Measurements from ENCODE around the gene TERC. TPM values are rescaled to one million over a fixed set of nuclear protein-coding genes. Genes with fewer than 3 reads are reported as not detected.

The TERC gene
- polyA plus RNA-seq, 1 experiment = 0.18 TPM

- ChIA-PET CTCF (no interaction called here), POLR2A (interaction anchor here (0.6 to 1.4 kb wide), 2 partner anchors 9 to 19 kb away, joined by 3 read pairs; no protein-coding TSS in a partner anchor)
- no peak for DNase-seq (ENCODE audit: low read depth)
- Histone ChIP-seq H3K36me3 (ENCODE audit: control insufficient read depth, insufficient read depth, low read length) (no peaks in the 10 kb centered on the region; the same call in 1 of the 2 replicates), H3K4me3 (ENCODE audit: low read depth, low read length) (peak overlapping the region; percentile 99), H3K27me3 (ENCODE audit: control insufficient read depth, insufficient read depth, low read length) (no peaks in the 10 kb centered on the region)
- TF ChIP-seq CTCF (IDR thresholded peaks at IDR 0.05; ENCODE audit: insufficient read depth, low read depth, low read length) = no peak
Observed at GRCh38 chr3:169771497-169772304, 6.8 kb upstream of the TERC start.

GRCh38 chr3:169769287-169770181, 4.7 kb upstream of the TERC start, which contains the start of gene ACTRT3:
ACTRT3 (minus strand) TSS chr3:169769561; CDS start chr3:169769520, 41 bp downstream.
- ChIA-PET POLR2A (no interaction called here), CTCF (interaction anchor here (0.9 kb wide), 1 partner anchor 198 kb away, joined by 4 read pairs; the partner anchor contains the start of gene SEC62)
- DNase-seq (ENCODE audit: low read depth) = no peak
- Histone ChIP-seq H3K4me3 (ENCODE audit: low read depth, low read length) (peak within 1 kb of the TSS; percentile 52), H3K36me3 (ENCODE audit: control insufficient read depth, insufficient read depth, low read length) (no peaks in the 10 kb centered on the region), H3K27me3 (ENCODE audit: control insufficient read depth, insufficient read depth, low read length) (no peaks in the 10 kb centered on the region)
- peak; percentile 15; the same call in 1 of the 2 replicates for TF ChIP-seq CTCF (IDR thresholded peaks at IDR 0.05; ENCODE audit: insufficient read depth, low read depth, low read length)

- ChIA-PET CTCF (no interaction called here), POLR2A (no interaction called here)
- no peaks in the 10 kb centered on the region for H3K27me3 ChIP-seq (ENCODE audit: control insufficient read depth, insufficient read depth, low read length)
- peak overlapping the region; percentile 68 for H3K4me3 ChIP-seq (ENCODE audit: low read depth, low read length)
- TF ChIP-seq CTCF (IDR thresholded peaks at IDR 0.05; ENCODE audit: insufficient read depth, low read depth, low read length) = no peak
- H3K36me3 ChIP-seq (ENCODE audit: control insufficient read depth, insufficient read depth, low read length) = no peaks in the 10 kb centered on the region
- no peak for DNase-seq (ENCODE audit: low read depth)
Observed at GRCh38 chr3:169764312-169764881, 463 bp downstream of the TERC start.

- no peak overlapping the region for H3K4me3 ChIP-seq (ENCODE audit: low read depth, low read length)
- ChIA-PET CTCF (no interaction called here), POLR2A (no interaction called here)
- DNase-seq (ENCODE audit: low read depth) = no peak
- H3K36me3 ChIP-seq (ENCODE audit: control insufficient read depth, insufficient read depth, low read length) = no peaks in the 10 kb centered on the region
- TF ChIP-seq CTCF (IDR thresholded peaks at IDR 0.05; ENCODE audit: insufficient read depth, low read depth, low read length) = no peak
- no peaks in the 10 kb centered on the region for H3K27me3 ChIP-seq (ENCODE audit: control insufficient read depth, insufficient read depth, low read length)
Observed at GRCh38 chr3:169760479-169760878, 4.4 kb downstream of the TERC start.
